Endodermal cell (in vitro differentiated cells): ENCODE data around the gene ATRNL1. TPM values are rescaled to one million over a fixed set of nuclear protein-coding genes. Genes with fewer than 3 reads are reported as not detected.

Experiments used
- DNase-seq: peaks from one replicate; pipeline ENCODE4 v3.0.0-alpha.2; 2017
- H3K27ac ChIP-seq: 2 replicates; pipeline ENCODE4 v1.5.1; 2013; ENCODE audit warnings: mild to moderate bottlenecking, low read depth, low read length, moderate library complexity
- H3K27me3 ChIP-seq: 2 replicates; pipeline ENCODE4 v1.6.1; 2013; ENCODE audit warnings: mild to moderate bottlenecking, low read length, moderate library complexity; ENCODE audit not compliant: insufficient read depth, control insufficient read depth, poor library complexity, severe bottlenecking
- H3K36me3 ChIP-seq: 2 replicates; pipeline ENCODE4 v1.7.0; 2013; ENCODE audit warnings: mild to moderate bottlenecking, low read length, moderate library complexity; ENCODE audit not compliant: control insufficient read depth, insufficient read depth
- H3K4me1 ChIP-seq: one replicate; pipeline ENCODE4 v1.7.0; 2013; ENCODE audit warnings: low read length; ENCODE audit not compliant: control insufficient read depth, insufficient read depth
- H3K4me3 ChIP-seq: 2 replicates; pipeline ENCODE4 v1.5.1; 2013; ENCODE audit warnings: mild to moderate bottlenecking, low read length, moderate library complexity
- H3K9ac ChIP-seq: 2 replicates; pipeline ENCODE4 v1.6.1; 2013; ENCODE audit warnings: mild to moderate bottlenecking, low read length, moderate library complexity; ENCODE audit not compliant: poor library complexity, severe bottlenecking; ENCODE audit errors: extremely low read depth
- H3K9me3 ChIP-seq: 2 replicates; pipeline ENCODE4 v1.6.1; 2013; ENCODE audit warnings: mild to moderate bottlenecking, low read length, moderate library complexity; ENCODE audit not compliant: control insufficient read depth
- H3K27ac Mint-ChIP-seq: 2 replicates; pipeline ENCODE4 v1.8.0; 2020; ENCODE audit warnings: mixed read lengths
- H3K27me3 Mint-ChIP-seq: 2 replicates; pipeline ENCODE4 v1.8.0; 2021; ENCODE audit warnings: mild to moderate bottlenecking, mixed read lengths; ENCODE audit not compliant: insufficient read depth
- H3K36me3 Mint-ChIP-seq: 2 replicates; pipeline ENCODE4 v1.8.0; 2020; ENCODE audit warnings: low read depth, mixed read lengths
- H3K4me1 Mint-ChIP-seq: 2 replicates; pipeline ENCODE4 v1.8.0; 2020; ENCODE audit warnings: mixed read lengths
- H3K4me3 Mint-ChIP-seq: 2 replicates; pipeline ENCODE4 v1.8.0; 2020; ENCODE audit warnings: mild to moderate bottlenecking, moderate library complexity, mixed read lengths
- H3K9me3 Mint-ChIP-seq: 2 replicates; pipeline ENCODE4 v1.8.0; 2020; ENCODE audit warnings: mild to moderate bottlenecking, mixed read lengths
- CTCF ChIP-seq: fragments of 200-600 bp; sonication (generic); conservative IDR thresholded peaks from 2 replicates; pipeline ENCODE4 v1.5.0; 2021; ENCODE audit warnings: antibody characterized with exemption, mild to moderate bottlenecking
- WGBS, 2 experiments: methylation state at CpG; one replicate each; pipeline versions ENCODE4 v1.1.5 to v1.1.7; 2013; ENCODE audit warnings: missing lambda C conversion rate in 2 of 2, mixed read lengths in 1 of 2; ENCODE audit not compliant: insufficient coverage in 1 of 2, insufficient read length in 1 of 2; 5-methylcytosine and 5-hydroxymethylcytosine counted together
- total RNA-seq, 2 donors: library from RNA; stranded (reverse); fragmentation: NEBNext Ultra II Directional in 1 of 2; extraction: Animal tissue kit (Norgen Biotek cat#: 25700) in 1 of 2; gene quantifications; 2 replicates in 1 of 2; 3 replicates in 1 of 2; pipeline ENCODE4 v1.2.1, GENCODE V29; 2021

ATRNL1 gene
- total RNA-seq, 2 donors from 2014 or later = 8.0 to 9.0 TPM

- Mint-ChIP-seq H3K36me3 (peaks cover 2% of the 10 kb centered on the region), H3K27ac (no peak overlapping the region), H3K27me3 (peaks cover 43% of the 10 kb centered on the region), H3K4me3 (no peak overlapping the region), H3K9me3 (peaks cover 15% of the 10 kb centered on the region), H3K4me1 (peaks cover 52% of the 10 kb centered on the region)
- no peak for DNase-seq
- no peaks in the 10 kb centered on the region for H3K36me3 ChIP-seq
- TF ChIP-seq CTCF = no peak
- no peak overlapping the region for H3K9ac ChIP-seq
- H3K4me1 ChIP-seq = peaks cover 9% of the 10 kb centered on the region
- no peak overlapping the region for H3K4me3 ChIP-seq
- no peaks in the 10 kb centered on the region for H3K9me3 ChIP-seq
- H3K27me3 ChIP-seq = no peaks in the 10 kb centered on the region
- H3K27ac ChIP-seq = no peak overlapping the region
- WGBS, 2 experiments = 94 to 100% methylated on average over 2 to 5 of the region's 5 CpGs
Measured at GRCh38 chr10:115884331-115884730, 791.2 kb downstream of the ATRNL1 start.

GRCh38 chr10:115895166-115895565 lies 802.0 kb downstream of the ATRNL1 start:
- H3K4me1 ChIP-seq = no peaks in the 10 kb centered on the region
- no peaks in the 10 kb centered on the region for H3K27me3 ChIP-seq
- H3K27ac Mint-ChIP-seq = no peak overlapping the region
- no peaks in the 10 kb centered on the region for H3K36me3 Mint-ChIP-seq
- H3K27me3 Mint-ChIP-seq = no peaks in the 10 kb centered on the region
- no peak overlapping the region for H3K4me3 Mint-ChIP-seq
- H3K36me3 ChIP-seq = no peaks in the 10 kb centered on the region
- TF ChIP-seq CTCF = no peak
- no peak overlapping the region for H3K27ac ChIP-seq
- H3K4me3 ChIP-seq = no peak overlapping the region
- H3K9me3 Mint-ChIP-seq = no peaks in the 10 kb centered on the region
- 86 to 91% methylated on average over 7 of the region's 7 CpGs for WGBS, 2 experiments
- peaks cover 4% of the 10 kb centered on the region for H3K4me1 Mint-ChIP-seq
- no peaks in the 10 kb centered on the region for H3K9me3 ChIP-seq
- no peak for DNase-seq
- no peak overlapping the region for H3K9ac ChIP-seq

- H3K27me3 Mint-ChIP-seq = no peaks in the 10 kb centered on the region
- peaks cover 4% of the 10 kb centered on the region for H3K9me3 Mint-ChIP-seq
- Histone ChIP-seq H3K9me3 (no peaks in the 10 kb centered on the region), H3K9ac (no peak overlapping the region), H3K27me3 (no peaks in the 10 kb centered on the region), H3K4me3 (no peak overlapping the region), H3K27ac (no peak overlapping the region), H3K36me3 (no peaks in the 10 kb centered on the region), H3K4me1 (no peaks in the 10 kb centered on the region)
- H3K27ac Mint-ChIP-seq = no peak overlapping the region
- no peaks in the 10 kb centered on the region for H3K36me3 Mint-ChIP-seq
- TF ChIP-seq CTCF = no peak
- H3K4me1 Mint-ChIP-seq = peaks cover 4% of the 10 kb centered on the region
- H3K4me3 Mint-ChIP-seq = no peak overlapping the region
- DNase-seq = no peak
- 83 to 93% methylated on average over 3 of the region's 3 CpGs for WGBS, 2 experiments
Measured at GRCh38 chr10:115898242-115898641, 805.1 kb downstream of the ATRNL1 start.
